ENCODE results near the gene RNF128.

GRCh38 chrX:106734827-106735226, 8.3 kb downstream of the RNF128 start:
- TF ChIP-seq CTCF (IDR thresholded peaks at IDR 0.05), result no peak
- no peak for TF ChIP-seq POLR2A (IDR thresholded peaks at IDR 0.05)
